ENCODE results near the gene SF3A2.

SF3A2 gene

DNA sequence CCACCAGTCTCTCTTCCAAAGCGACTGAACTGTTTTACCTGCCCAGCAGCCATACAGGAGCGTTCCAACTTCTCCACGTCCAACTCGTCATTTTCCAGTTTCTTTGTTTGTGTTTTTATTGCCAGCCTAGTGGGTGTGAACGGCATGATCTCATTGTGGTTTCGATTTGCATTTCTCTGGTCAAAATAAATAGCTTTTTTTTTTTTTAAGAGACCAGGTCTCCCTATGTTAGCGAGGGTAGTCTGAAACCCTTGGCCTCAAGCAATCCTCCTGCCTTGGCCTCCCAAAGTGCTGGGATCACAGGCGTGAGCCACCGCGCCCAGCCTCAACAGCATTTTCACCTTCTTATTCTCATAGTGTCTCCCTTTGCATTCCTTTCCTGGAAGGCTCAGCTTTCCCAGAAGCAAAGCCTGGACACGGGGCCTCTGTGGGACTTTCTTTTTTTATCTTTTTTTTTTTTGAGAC is 23.7 kb downstream of the SF3A2 start:
- TF ChIP-seq, protein P1, sequence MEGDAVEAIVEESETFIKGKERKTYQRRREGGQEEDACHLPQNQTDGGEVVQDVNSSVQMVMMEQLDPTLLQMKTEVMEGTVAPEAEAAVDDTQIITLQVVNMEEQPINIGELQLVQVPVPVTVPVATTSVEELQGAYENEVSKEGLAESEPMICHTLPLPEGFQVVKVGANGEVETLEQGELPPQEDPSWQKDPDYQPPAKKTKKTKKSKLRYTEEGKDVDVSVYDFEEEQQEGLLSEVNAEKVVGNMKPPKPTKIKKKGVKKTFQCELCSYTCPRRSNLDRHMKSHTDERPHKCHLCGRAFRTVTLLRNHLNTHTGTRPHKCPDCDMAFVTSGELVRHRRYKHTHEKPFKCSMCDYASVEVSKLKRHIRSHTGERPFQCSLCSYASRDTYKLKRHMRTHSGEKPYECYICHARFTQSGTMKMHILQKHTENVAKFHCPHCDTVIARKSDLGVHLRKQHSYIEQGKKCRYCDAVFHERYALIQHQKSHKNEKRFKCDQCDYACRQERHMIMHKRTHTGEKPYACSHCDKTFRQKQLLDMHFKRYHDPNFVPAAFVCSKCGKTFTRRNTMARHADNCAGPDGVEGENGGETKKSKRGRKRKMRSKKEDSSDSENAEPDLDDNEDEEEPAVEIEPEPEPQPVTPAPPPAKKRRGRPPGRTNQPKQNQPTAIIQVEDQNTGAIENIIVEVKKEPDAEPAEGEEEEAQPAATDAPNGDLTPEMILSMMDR (conservative IDR thresholded peaks at IDR 0.05; ENCODE audit: control insufficient read depth, insufficient read depth, low read depth, low read length): no peak
- H3K4me3 ChIP-seq (ENCODE audit: control insufficient read depth, low read depth, low read length): no peak overlapping the region
- peak; percentile 54 for DNase-seq (ENCODE audit: low read depth)

DNA sequence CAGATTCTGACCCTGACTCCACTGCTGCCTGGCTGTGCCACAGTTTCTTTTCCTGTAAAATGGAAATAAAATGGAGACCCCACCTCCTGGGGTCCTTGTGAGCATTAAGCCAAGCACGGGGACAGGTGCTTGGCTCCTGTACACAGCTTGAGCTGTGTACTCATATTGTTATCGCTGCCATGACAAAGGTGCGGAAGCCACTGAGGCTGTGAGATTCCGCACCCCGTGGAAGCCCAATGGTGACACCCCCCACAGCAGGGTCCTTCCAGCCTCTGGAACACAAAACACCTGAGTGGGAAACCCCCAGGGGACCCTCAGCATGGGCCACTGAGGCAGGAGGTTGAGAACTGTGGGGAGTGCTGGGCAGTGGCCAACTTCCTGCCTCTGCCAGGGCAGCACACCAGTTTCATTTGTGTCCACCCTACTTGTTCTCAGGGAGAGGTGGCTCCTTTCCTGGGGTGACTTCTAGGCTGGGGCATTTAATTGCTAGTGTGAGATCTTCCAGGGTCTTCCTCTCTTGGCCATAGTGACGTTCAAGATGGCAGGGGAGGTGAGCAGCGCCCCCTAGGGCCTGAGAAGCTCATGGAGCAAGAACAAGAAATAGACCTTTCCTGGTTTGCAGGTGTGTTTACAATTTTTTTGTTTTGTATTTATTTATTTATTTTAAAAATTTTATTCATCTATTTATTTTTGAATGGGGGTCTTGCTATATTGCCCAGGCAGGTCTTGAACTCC is 25.0 kb downstream of the SF3A2 start:
- TF ChIP-seq, protein P1 (conservative IDR thresholded peaks at IDR 0.05; ENCODE audit: control insufficient read depth, insufficient read depth, low read depth, low read length): peak; percentile 70
- DNase-seq (ENCODE audit: low read depth): peak; percentile 43
- H3K4me3 ChIP-seq (ENCODE audit: control insufficient read depth, low read depth, low read length): no peak overlapping the region

DNA sequence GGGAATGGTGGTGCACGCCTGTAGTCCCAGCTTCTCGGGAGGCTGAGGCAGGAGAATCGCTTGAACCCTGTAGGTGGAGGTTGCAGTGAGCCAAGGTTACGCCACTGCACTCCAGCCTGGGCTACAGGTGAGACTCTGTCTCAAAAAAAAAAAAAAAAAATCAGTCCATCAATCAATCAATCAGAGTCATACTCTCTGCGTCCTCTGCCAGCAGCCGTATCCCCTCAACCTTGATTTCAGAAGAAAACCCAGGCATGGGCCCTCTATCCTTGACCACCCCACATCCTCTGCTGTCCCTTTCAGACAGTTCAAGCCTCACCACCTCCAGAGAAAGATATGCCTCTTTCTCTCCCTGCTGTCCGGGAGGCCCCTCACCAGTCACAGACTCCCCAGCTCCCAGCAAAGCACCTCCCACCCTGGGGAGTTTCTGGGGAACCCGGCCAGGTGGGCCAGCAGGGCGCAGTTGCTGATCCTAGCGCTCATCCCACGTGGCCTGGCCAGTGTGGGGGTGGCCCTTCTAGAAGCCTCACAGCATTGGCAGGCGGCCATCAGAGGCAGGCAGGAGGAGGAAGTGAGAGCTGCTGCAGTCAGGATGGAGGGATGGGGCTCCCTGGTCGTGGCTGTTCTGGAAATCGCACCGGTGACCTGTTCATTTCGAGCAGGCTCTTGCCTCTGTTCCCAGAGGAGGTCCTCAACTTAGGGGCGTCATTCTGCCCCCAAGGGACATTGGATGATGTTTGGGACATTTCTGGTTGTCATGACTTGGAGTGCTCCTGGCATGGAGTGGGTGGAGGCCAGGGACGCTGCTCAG is 29.8 kb downstream of the SF3A2 start:
- TF ChIP-seq, protein P1 (conservative IDR thresholded peaks at IDR 0.05; ENCODE audit: control insufficient read depth, insufficient read depth, low read depth, low read length): no peak
- H3K4me3 ChIP-seq (ENCODE audit: control insufficient read depth, low read depth, low read length): no peak overlapping the region
- DNase-seq (ENCODE audit: low read depth): peak; percentile 82

DNA sequence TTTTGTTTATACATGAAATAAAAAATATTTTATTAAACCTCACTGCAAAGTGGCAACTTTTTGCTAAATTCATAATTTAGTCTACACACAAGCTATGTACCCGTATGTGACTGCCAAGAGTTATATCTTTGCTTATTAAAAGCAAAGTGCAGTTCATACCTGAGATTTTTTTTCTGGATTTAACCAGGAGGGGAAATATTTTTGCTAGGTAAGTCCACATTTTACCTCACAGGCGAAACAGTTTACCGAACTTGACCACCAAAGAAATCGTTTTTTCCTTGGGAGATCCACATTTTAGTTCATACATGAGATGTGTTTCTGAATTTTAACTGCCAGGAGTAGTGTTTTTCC is 31.8 kb downstream of the SF3A2 start:
- no peak overlapping the region for H3K4me3 ChIP-seq (ENCODE audit: control insufficient read depth, low read depth, low read length)
- TF ChIP-seq, protein P1 (conservative IDR thresholded peaks at IDR 0.05; ENCODE audit: control insufficient read depth, insufficient read depth, low read depth, low read length): no peak

DNA sequence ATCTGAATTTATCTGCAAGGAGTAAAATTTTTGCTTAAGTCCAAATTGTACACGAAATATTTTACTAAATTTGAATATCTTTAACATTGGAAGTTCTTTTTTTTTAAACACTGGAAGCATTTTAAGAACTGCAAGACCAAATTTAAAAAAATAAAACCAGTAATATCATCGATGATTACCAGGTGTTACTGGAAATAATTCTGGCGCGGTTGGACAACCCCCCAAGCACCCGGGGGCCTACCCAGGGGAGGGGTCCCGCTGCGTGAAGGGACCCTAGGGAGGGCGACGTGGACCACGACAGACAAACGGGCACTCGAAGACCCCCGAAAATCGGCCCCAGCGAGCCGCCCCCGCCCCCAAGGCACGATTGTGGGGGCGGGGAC is 32.2 kb downstream of the SF3A2 start:
- H3K4me3 ChIP-seq (ENCODE audit: control insufficient read depth, low read depth, low read length): peak overlapping the region; percentile 74
- no peak for DNase-seq (ENCODE audit: low read depth)
- TF ChIP-seq, protein P1 (conservative IDR thresholded peaks at IDR 0.05; ENCODE audit: control insufficient read depth, insufficient read depth, low read depth, low read length): no peak

More for the DNA sequence above, 31.8 kb downstream of the SF3A2 start:
- DNase-seq (ENCODE audit: low read depth): no peak

DNA sequence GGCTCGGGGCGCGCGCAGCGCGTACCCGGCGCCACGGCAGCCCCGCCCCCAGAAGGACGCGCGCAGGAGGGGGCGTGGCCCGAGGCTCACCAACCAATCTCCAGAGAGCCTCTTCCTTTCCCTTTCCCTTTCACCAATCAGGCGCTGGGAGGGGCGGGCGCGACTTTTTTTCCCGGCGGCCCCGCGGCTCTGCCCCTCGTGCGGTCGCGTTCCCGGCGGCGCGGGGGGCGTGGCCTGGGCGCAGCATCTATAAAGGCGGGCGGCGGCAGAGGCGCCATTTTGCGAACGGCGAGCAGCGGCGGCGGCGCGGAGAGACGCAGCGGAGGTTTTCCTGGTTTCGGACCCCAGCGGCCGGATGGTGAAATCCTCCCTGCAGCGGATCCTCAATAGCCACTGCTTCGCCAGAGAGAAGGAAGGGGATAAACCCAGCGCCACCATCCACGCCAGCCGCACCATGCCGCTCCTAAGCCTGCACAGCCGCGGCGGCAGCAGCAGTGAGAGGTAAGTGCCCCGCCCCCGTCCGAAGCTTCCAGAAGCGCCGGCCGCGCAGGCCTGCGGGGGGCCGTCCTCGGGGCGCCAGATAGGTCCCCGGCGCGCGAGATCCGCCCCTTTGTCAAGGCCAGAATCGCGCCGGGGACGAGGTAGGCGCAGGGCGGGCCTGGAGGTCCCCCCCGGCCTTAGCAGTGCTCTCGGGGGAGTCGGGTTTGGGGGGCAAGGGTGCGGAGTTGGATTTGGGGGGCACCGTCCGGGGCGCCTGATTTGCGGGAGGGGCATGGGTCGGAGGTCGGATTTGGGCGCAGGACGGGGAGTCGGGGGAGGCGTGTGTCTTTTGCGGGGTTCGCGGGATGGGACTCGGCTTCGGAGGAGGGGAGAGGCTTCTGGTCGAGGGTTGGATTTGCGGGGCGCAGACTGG is 32.9 kb downstream of the SF3A2 start:
- TF ChIP-seq, protein P1 (conservative IDR thresholded peaks at IDR 0.05; ENCODE audit: control insufficient read depth, insufficient read depth, low read depth, low read length): no peak
- peak overlapping the region; percentile 91 for H3K4me3 ChIP-seq (ENCODE audit: control insufficient read depth, low read depth, low read length)
- peak; percentile 93 for DNase-seq (ENCODE audit: low read depth)
